Neutrophil (primary cell): Measurements from ENCODE around the gene DIDO1.

Experiments used
- H3K27ac ChIP-seq: fragments of 200-600 bp; sonication (generic); 2 replicates; pipeline ENCODE4 v1.5.1; 2016; ENCODE audit warnings: mild to moderate bottlenecking, moderate library complexity
- H3K27me3 ChIP-seq: fragments of 200-600 bp; sonication (generic); 2 replicates; pipeline ENCODE4 v1.6.0; 2016; ENCODE audit warnings: mild to moderate bottlenecking
- H3K36me3 ChIP-seq: fragments of 200-600 bp; sonication (generic); 2 replicates; pipeline ENCODE4 v1.5.1; 2017
- H3K4me1 ChIP-seq, 2 experiments: fragments of 200-600 bp in 1 of 2; sonication (generic) in 1 of 2; 1 replicate in 1 of 2; 2 replicates in 1 of 2; pipeline versions ENCODE4 v1.5.1 to v1.6.1; 2013 to 2016; ENCODE audit warnings: low read depth in 1 of 2, low read length in 1 of 2, mild to moderate bottlenecking in 1 of 2, moderate library complexity in 1 of 2; ENCODE audit not compliant: control insufficient read depth in 1 of 2, insufficient read depth in 1 of 2
- H3K4me3 ChIP-seq, 2 experiments: fragments of 200-600 bp in 1 of 2; sonication (generic) in 1 of 2; 1 replicate in 1 of 2; 2 replicates in 1 of 2; pipeline ENCODE4 v1.5.1; 2013 to 2016; ENCODE audit warnings: low read depth in 1 of 2, low read length in 1 of 2, mild to moderate bottlenecking in 1 of 2, moderate library complexity in 1 of 2
- H3K9me3 ChIP-seq: fragments of 200-600 bp; sonication (generic); 2 replicates; pipeline ENCODE4 v1.5.1; 2016
- TF ChIP-seq, protein P1 (sequence below): fragments of 200-600 bp; sonication (generic); IDR thresholded peaks from 2 replicates; pipeline ENCODE4 v1.5.1; 2016; ENCODE audit warnings: antibody characterized with exemption

DIDO1 gene

DNA sequence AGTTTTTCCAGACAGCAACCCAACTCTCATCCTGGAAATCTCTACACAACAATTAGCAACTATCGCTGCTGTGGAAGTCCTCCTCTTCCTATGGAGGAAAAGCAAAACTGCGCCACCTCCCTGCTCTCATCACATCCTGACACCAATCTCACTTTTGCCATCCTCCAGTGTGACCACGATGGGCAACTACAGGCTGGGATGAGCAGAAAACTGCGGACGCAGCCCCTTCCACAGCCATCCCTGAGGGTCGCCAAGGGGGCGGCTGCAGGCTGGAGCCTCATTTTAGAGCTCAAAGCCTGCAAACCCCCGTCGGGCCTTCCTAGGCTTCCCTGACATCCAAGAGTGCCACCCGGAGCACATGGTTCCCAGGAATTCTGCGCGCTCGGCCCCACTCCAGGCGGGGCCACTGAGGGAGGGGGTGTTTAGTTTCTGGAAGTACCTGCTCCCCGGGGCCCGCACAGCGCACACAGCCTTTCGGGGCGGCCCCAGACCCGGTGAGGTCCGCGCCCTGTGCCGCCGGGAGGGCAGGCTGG lies 65.8 kb downstream of the DIDO1 start:
- Histone ChIP-seq H3K27ac (no peak overlapping the region), H3K4me3 (peak overlapping the region; percentile 52 to 66), H3K36me3 (peaks cover 8% of the 10 kb centered on the region), H3K4me1 (peaks cover 9 to 18% of the 10 kb centered on the region in 2 experiments), H3K27me3 (peaks cover 25% of the 10 kb centered on the region), H3K9me3 (no peaks in the 10 kb centered on the region)
- TF ChIP-seq, protein P1, sequence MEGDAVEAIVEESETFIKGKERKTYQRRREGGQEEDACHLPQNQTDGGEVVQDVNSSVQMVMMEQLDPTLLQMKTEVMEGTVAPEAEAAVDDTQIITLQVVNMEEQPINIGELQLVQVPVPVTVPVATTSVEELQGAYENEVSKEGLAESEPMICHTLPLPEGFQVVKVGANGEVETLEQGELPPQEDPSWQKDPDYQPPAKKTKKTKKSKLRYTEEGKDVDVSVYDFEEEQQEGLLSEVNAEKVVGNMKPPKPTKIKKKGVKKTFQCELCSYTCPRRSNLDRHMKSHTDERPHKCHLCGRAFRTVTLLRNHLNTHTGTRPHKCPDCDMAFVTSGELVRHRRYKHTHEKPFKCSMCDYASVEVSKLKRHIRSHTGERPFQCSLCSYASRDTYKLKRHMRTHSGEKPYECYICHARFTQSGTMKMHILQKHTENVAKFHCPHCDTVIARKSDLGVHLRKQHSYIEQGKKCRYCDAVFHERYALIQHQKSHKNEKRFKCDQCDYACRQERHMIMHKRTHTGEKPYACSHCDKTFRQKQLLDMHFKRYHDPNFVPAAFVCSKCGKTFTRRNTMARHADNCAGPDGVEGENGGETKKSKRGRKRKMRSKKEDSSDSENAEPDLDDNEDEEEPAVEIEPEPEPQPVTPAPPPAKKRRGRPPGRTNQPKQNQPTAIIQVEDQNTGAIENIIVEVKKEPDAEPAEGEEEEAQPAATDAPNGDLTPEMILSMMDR = no peak

DNA sequence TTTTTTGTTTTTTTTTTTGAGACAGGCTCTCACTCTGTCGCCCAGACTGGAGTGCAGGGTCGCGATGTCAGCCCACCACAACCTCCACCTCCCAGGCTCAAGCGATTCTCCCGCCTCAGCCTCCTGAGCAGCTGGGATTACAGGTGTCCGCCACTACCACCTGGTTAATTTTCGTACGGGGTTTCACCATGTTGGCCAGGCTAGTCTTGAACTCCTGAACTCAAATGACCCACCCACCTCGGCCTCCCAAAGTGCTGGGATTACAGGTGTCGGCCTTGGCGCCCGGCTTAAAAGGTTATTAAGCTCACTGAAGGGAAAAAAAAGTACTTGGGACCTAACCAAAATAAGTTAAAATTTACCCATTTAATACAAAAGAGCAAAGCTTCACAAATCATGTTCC lies 66.6 kb downstream of the DIDO1 start:
- H3K27ac ChIP-seq = no peak overlapping the region
- H3K4me3 ChIP-seq = no peak overlapping the region

DNA sequence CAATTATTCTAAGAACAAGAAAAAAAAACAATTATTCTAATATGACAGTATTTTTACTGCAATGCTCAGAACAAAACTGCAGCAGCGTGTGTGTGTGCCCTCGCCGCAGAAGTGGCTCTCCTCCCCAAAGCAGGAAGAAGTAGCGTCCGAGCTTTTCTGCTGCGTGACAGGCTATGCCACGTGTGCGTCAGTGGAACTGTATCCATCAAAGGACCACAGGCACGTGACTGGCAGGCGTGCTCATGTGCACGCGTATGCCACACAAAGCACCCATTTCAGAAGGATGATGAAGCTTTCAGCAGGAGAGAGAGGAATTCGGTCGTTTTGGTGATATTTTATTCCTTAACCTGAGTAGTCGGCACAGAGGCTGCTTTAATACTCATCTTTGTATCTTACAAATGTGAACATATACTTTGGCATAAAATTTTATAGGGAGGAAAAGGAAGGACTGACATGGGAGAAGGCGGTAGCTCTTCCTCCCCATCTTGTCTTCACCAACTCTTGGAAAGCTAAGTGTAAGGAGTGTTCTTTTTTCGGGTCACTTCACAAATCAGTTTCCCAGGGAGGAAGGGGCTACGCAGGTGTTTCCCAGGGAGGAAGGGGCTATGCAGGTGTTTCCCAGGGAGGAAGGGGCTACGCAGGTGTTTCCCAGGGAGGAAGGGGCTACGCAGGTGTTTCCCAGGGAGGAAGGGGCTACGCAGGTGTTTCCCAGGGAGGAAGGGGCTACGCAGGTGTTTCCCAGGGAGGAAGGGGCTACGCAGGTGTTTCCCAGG lies 68.1 kb downstream of the DIDO1 start:
- no peak overlapping the region for H3K4me3 ChIP-seq
- H3K4me1 ChIP-seq = peaks cover 9 to 18% of the 10 kb centered on the region in 2 experiments
- peaks cover 21% of the 10 kb centered on the region for H3K27me3 ChIP-seq
- H3K9me3 ChIP-seq = no peaks in the 10 kb centered on the region
- peaks cover 28% of the 10 kb centered on the region for H3K36me3 ChIP-seq
- TF ChIP-seq, protein P1 = no peak
- H3K27ac ChIP-seq = no peak overlapping the region

More for the DNA sequence above, 66.6 kb downstream of the DIDO1 start:
- Histone ChIP-seq H3K27me3 (peaks cover 21% of the 10 kb centered on the region), H3K9me3 (no peaks in the 10 kb centered on the region), H3K36me3 (peaks cover 16% of the 10 kb centered on the region), H3K4me1 (peaks cover 9 to 18% of the 10 kb centered on the region in 2 experiments)
- TF ChIP-seq, protein P1 = no peak

DNA sequence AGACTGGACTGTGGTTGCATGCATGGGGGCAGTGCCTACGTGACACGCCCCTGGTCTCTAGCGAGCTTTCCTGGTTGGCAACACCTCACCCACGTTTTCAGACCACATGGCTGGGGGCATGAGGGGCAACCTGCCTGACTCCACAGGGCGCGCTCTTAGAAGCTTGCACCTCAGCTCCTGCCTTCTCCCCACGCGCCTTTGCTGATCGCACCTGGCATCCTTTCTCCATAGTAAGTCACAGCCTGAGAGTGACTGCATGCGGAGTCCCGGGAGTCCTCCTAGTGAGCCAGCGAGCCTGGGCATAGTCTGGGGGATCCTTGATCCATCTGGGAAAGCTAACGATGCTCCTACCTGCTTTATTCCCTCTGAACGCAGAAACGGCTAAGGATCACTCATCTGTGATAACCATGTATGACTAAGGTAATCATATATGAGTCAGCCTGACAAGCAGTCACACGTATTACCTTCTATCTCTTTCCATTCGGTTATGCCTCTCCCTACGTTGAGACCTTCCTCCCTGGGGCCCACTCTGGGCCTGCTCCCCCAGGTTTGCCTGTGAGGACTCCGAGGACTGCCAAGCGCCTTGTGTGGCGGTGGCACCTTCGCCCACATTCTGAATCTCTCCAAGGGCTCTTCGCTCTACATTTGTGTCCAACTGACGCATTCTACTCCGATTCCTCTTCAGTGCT lies 69.2 kb downstream of the DIDO1 start:
- no peak overlapping the region for H3K4me3 ChIP-seq
- H3K9me3 ChIP-seq = no peaks in the 10 kb centered on the region
- peaks cover 9 to 14% of the 10 kb centered on the region in 2 experiments for H3K4me1 ChIP-seq
- TF ChIP-seq, protein P1 = no peak
- no peak overlapping the region for H3K27ac ChIP-seq
- peaks cover 21% of the 10 kb centered on the region for H3K27me3 ChIP-seq
- peaks cover 40% of the 10 kb centered on the region for H3K36me3 ChIP-seq

DNA sequence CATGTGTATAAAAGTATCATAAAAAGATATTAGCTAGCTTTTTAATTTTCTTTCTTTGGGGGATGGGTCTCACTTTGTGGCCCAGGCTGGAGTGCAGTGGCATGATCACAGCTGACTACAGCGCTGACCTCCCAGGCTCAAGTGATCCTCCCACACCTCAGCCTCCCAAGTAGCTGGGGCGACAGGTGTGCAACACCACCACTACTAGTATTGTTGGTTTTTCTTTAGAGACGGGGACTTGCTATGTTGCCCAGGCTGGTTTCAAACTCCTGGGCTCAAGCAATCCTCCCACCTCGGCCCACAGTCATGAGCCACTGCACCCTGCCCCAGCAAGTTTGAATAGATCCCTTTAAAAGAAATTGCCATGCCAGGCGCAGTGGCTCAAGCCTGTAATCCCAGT lies 71.2 kb downstream of the DIDO1 start:
- TF ChIP-seq, protein P1 = no peak
- H3K27ac ChIP-seq = no peak overlapping the region
- no peak overlapping the region for H3K4me3 ChIP-seq
- peaks cover 58% of the 10 kb centered on the region for H3K36me3 ChIP-seq
- H3K4me1 ChIP-seq = peaks cover 2 to 5% of the 10 kb centered on the region in 2 experiments
- H3K27me3 ChIP-seq = peaks cover 13% of the 10 kb centered on the region
- no peaks in the 10 kb centered on the region for H3K9me3 ChIP-seq
